NCI-H1105 (cell line): ENCODE measurements around the gene OR6A2.
A peak's percentile ranks its signal among the peaks of the same experiment; 100 is the strongest.
"Not testable (repeated sequence)": the region's sequence is repeated elsewhere in the genome, so short reads cannot be mapped to it uniquely, and the experiment has no call there.

ENCODE experiments used
- DNase-seq: peaks from one replicate; lab custom pipeline; 2025; lab: John Stamatoyannopoulos, UW

Gene OR6A2

GRCh38 chr11:6799402-6799801, at the start of gene OR6A2:
Gene OR6A2, minus strand, starts transcription at chr11:6799689. Its CDS starts 3,981 bp downstream, at chr11:6795708.
- no peak for DNase-seq

- DNase-seq, result no peak
Observed at GRCh38 chr11:6845383-6845782, 45.9 kb upstream of the OR6A2 start, which contains the start of gene OR10A5. Gene OR10A5, plus strand, starts transcription at chr11:6845683. Its CDS starts 0 bp downstream, at chr11:6845683.

- DNase-seq, result no peak
Observed at GRCh38 chr11:6844356-6844755, 44.9 kb upstream of the OR6A2 start.

DNA sequence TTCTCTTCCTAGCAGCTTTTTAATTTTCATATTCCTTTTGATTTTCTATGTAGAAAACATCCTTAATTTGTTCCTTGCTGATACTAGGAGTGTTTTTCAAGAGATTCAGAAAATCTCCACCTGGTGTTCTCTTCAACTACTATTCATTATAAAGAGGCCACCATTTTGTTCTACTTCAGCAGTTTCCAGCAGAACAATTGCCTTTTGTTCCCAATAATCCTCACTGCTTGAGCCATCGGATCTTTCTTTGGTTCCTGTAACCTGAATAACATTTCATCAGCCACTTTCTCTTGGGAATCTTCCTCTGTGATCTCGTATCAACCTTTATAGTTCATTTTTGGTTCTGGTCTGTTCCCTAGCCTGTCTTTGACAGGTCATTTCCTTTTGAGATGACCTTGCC, 44.2 kb upstream of the OR6A2 start:
- no peak for DNase-seq

- no peak for DNase-seq
Observed at GRCh38 chr11:6841694-6842093, 42.2 kb upstream of the OR6A2 start.

GRCh38 chr11:6834021-6834420, 34.5 kb upstream of the OR6A2 start:
- DNase-seq, result no peak

DNA sequence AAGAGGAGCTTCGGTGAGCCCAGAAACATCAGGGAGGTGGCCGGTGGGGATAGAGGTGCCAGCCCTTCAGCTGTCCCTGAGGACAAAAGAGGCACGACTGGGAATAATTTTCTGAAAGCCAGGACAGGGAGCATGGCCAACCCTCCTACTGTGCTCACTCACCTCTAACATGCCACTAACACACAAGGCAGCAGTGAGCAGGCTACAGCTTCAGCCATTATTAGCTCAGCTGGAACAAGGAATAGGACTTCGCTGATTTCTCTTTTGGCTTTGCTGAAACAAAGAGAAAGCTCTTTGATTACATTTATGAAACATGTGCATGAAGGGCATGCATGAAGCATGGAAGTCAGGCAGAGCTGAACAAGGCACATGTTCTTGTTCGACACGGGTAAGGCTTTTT, 33.9 kb upstream of the OR6A2 start:
- DNase-seq, result no peak

DNA sequence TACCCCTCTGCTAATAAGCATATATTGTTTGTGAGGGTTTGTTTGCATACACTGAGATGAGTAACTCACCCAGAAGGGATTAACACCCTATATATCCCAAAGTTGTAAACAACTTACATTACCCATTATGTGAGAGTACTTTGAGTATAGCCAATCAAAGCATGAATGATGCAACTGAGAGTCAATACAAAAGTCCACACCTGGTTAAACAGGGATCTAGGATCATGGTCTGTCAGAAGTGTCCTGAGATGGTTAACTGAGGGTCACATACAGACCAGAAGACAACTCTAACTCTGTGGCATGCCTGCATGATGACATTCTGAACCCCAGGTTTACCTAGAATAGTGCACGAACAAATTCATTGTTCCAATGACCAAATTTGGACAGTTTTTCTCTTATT, 28.6 kb upstream of the OR6A2 start:
- no peak for DNase-seq

DNA sequence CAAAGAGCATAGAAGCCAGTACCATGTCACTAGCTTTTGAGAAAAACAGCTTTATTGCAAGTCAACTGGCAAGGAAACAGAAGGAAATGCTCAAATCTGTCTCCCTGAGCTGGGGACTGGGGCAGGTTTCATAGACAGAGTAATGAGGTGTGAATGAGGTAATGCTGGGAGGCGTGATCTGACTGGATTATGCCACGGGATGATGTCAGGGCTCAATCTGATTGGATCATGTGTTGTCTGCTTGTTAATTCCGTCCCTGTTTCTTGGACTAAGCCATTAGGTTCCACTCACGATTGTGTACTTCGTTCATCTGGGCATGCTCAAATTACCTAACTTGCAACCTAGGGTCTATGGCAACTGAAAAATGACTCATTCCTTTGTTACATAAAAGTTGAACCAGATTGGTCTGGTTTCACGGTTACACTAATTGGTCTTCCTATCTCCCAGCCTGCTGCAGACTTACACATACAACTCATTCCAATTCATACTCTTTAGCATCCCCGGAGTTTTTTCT, 25.8 kb upstream of the OR6A2 start:
- DNase-seq, result no peak

GRCh38 chr11:6824136-6824823, 24.8 kb upstream of the OR6A2 start:
- DNase-seq, result no peak

GRCh38 chr11:6818967-6819366, 19.5 kb upstream of the OR6A2 start:
- DNase-seq, result no peak

- no peak for DNase-seq
Observed at GRCh38 chr11:6817694-6818093, 18.2 kb upstream of the OR6A2 start.

GRCh38 chr11:6813656-6814055, 14.2 kb upstream of the OR6A2 start:
- DNase-seq, result no peak

DNA sequence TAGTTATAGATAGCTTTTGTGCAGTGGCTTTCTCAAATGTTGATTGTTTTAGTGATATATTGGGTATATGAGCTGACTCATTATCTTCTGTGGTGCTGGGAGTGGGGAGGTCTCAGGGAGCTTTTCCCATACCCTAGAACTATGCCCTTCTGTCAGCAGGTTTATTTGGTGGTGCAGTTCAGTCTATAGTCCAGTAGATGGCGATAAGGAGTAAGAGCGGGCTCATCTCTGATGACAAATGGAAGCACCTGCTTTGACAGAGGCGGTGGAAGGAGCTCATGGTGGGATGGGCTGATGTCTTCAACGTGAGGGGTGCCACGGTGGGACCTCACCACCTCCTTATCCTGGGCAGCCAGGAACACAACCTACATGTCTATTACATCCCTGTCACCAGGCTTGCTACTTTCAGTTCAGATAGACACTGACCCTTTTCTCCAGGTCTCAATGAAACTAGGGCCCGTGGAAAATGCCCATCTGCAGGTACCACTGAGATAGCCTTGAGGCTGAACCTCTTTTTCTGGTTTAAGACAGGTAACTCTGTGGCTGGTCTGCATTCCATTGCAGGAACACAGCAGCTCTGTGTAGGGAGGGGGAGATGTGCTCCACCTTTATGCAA, 13.0 kb upstream of the OR6A2 start:
- peak; percentile 22 for DNase-seq

DNA sequence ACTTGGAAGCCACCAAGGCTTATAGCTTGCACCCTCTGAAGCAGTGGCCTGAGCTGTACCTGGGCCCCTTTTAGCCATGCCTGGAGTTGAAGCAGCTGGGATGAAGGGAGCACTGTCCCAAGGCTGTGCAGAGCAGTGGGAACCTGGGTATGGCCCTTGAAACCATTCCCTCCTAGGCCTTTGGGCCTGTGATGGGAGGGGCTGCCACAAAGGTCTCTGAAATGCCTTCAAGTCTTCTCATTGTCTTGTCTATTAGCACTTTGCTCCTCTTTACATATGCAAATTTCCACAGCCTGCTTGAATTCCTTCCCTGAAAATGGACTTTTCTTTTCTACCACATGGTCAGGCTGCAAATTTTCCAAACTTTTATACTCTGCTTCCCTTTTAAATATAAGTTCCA, 1.6 kb upstream of the OR6A2 start:
- DNase-seq, result not testable (repeated sequence)

GRCh38 chr11:6794639-6795038, 4.8 kb downstream of the OR6A2 start:
- no peak for DNase-seq

DNA sequence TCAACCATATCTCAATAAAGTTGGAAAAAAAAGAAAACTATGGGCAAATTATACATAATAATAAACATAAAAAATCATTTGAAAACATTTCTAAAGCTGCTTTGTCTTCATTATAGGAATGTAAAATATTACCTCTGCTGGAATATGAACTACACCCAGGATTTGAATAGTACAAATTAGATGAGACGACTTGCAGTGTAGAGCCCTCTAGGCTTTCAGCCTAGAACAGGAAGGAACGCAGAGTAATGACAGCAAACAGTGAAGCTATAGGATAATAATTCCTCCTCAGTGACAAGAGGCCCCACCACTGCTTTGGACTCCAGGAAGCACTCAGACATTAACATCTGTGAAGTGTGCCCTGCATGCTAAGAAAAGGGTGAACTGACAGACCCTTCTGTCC, 8.9 kb downstream of the OR6A2 start:
- DNase-seq, result no peak

GRCh38 chr11:6782720-6783119, 16.8 kb downstream of the OR6A2 start, which contains the start of gene OR2AG1:
Gene OR2AG1, plus strand, starts transcription at chr11:6783020. Its CDS starts 2,018 bp downstream, at chr11:6785038.
- DNase-seq, result no peak

GRCh38 chr11:6780829-6781228, 18.7 kb downstream of the OR6A2 start:
- DNase-seq, result no peak

DNA sequence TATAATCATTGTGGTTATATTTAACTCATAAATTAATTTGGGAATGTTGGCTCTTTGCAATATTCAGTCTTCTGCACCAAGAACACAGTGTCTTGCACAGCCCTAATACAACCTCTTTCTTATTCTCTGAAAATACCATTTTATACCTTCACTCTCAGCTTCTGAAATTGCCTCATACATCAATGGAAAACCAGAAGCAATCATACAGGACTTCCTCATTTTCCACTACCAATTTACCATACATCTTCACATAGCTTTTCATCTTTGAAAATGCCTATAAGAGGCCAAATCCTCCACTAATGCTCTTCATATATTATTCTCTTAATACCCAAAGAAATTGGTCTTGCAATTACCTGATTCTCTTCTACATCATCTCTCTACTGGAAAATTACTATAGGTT, 21.0 kb downstream of the OR6A2 start:
- DNase-seq, result no peak

DNA sequence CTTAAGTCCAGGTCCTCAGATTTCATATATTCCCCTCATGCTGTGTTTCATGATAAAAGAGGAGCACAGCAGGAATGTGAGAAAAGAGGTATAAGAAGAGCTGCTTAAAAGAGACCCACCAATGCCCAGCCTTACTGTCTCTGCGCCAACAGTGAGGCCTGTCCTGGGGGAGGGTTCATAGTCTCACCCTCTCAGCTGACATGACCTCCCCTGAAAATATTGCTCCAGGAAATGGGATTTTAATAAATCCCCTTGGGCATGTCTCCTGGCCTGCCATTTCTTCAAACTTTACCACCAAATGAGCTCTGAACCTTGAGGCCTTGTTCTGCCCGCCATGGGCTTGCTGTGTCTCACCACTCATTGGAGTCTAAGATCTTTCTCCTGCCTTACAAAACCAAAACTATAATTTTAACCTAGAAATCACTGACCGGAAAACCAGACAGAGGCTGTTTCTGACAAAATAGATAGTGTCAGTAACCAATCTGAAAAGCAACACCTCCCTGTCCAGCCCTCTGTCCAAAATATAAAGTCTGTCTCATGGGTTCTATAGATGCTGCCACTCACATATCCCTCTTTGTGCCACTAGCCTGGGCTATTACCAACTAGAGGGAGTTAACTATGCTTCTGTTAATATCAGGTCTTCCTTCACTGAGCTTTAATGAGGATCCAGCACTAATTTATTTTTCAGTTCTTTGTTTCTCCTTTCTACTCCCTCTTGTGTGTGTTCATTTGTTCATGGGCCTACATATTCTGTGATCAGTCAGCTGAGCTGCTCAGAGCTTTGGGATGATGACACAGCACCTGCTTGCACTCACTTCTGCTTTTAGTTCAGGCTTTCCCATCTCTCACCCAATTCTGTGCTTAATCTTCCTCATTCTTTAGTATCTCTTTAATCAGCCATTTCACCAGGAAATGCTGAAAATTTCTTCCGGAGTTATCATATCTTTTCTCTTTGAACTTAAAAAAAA, 27.3 kb downstream of the OR6A2 start, which contains the start of gene OR2AG2:
Gene OR2AG2 (minus strand): TSS at position 51 of the 968 bp plus-strand sequence. CDS start 3,019 bp downstream, outside the sequence.
- DNase-seq, result no peak

DNA sequence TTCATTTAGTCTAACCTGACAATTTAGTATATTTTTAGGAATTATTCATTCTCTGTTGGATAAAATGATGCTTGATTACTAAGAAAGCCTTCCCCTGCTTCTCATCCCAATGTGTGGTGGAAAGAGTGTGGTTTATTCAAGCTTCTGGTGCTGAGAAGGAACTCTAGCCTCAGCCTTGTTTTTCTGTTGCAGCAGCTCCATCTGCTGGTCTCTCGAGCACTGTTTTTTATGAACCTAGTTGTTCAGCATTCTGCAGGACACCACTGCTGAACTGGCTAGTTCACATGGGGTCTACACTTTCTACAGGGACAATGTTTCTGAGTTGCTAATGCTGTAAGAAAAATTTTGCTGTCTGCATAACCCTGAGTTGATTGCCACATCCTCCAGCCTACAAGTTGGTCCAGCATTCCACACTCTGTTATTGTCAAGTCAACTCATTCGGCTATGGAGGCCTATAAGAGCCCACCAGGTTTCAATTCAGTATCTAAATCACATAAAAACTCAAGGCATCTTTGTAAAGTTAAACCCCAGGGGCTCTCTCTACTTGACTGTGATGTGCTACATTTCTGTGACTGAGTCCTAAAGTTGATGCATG, 42.0 kb downstream of the OR6A2 start:
- peak; percentile 21 for DNase-seq
